Panc1 (cell line): ENCODE results near the gene TBC1D22A.

Experiments
- CTCF ChIP-seq: fragments of 450-650 bp; IDR thresholded peaks from 2 replicates; pipeline ENCODE4 v1.5.1; 2017; ENCODE audit warnings: mild to moderate bottlenecking
- POLR2AphosphoS5 ChIP-seq: IDR thresholded peaks from 2 replicates; pipeline ENCODE4 v1.6.1; 2012; ENCODE audit warnings: mild to moderate bottlenecking, low read depth, low read length, moderate library complexity
- TCF7L2 ChIP-seq: IDR thresholded peaks from 2 replicates; pipeline ENCODE4 v1.6.1; 2011; ENCODE audit warnings: mild to moderate bottlenecking, low read depth, low read length, inconsistent platforms
- TF ChIP-seq, protein P1 (sequence below), 2 experiments: IDR thresholded peaks; 2 replicates each; pipeline ENCODE4 v1.6.1; 2011 to 2012; ENCODE audit warnings: low read depth in 2 of 2, control low read depth in 1 of 2, low read length in 1 of 2, mild to moderate bottlenecking in 1 of 2, moderate library complexity in 1 of 2; ENCODE audit not compliant: insufficient read depth in 1 of 2

- TF ChIP-seq CTCF (no peak), POLR2AphosphoS5 (no peak), TCF7L2 (no peak)
- TF ChIP-seq, protein P1, sequence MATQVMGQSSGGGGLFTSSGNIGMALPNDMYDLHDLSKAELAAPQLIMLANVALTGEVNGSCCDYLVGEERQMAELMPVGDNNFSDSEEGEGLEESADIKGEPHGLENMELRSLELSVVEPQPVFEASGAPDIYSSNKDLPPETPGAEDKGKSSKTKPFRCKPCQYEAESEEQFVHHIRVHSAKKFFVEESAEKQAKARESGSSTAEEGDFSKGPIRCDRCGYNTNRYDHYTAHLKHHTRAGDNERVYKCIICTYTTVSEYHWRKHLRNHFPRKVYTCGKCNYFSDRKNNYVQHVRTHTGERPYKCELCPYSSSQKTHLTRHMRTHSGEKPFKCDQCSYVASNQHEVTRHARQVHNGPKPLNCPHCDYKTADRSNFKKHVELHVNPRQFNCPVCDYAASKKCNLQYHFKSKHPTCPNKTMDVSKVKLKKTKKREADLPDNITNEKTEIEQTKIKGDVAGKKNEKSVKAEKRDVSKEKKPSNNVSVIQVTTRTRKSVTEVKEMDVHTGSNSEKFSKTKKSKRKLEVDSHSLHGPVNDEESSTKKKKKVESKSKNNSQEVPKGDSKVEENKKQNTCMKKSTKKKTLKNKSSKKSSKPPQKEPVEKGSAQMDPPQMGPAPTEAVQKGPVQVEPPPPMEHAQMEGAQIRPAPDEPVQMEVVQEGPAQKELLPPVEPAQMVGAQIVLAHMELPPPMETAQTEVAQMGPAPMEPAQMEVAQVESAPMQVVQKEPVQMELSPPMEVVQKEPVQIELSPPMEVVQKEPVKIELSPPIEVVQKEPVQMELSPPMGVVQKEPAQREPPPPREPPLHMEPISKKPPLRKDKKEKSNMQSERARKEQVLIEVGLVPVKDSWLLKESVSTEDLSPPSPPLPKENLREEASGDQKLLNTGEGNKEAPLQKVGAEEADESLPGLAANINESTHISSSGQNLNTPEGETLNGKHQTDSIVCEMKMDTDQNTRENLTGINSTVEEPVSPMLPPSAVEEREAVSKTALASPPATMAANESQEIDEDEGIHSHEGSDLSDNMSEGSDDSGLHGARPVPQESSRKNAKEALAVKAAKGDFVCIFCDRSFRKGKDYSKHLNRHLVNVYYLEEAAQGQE (IDR thresholded peaks at IDR 0.05; ENCODE audit: insufficient read depth in 1 of 2, low read depth in 2 of 2, low read length in 1 of 2): no peak
Measured at GRCh38 chr22:47119181-47119580, 356.7 kb downstream of the TBC1D22A start.
